HCT116 (cell line): ENCODE results near the gene ANKLE2. TPM values are rescaled to one million over a fixed set of nuclear protein-coding genes. Genes with fewer than 3 reads are reported as not detected.

Source experiments
- ATAC-seq: fragments of 200-7000 bp; cut with Tn5 transposase; 2 replicates; pipeline ENCODE4 v1.9.1; 2020; ENCODE audit warnings: mild to moderate bottlenecking, moderate library complexity
- BruUV-seq: library from RNA; stranded (reverse); fragments of 400-500 nt; replicated peaks from 2 replicates; lab custom pipeline; 2021; lab: Mats Ljungman, UMichigan
- CTCF ChIA-PET: fragments of 300-600 bp; sonication (Branson Sonifier 250); formaldehyde crosslinking; loops from one replicate; lab custom pipeline; 2021; ENCODE audit warnings: antibody characterized with exemption; lab: Charles Lee
- POLR2A ChIA-PET: fragments of 300-600, 350-600 bp; sonication (Branson Sonifier 250); formaldehyde crosslinking; loops from one replicate; lab custom pipeline; 2021; ENCODE audit warnings: antibody characterized with exemption; lab: Charles Lee
- RAD21 ChIA-PET, 2 experiments: fragments of 300-600 bp; sonication (Branson Sonifier 250); formaldehyde crosslinking; loops; one replicate each; lab custom pipeline; 2023; ENCODE audit warnings: low total read pairs in 2 of 2; ENCODE audit not compliant: uncharacterized antibody in 2 of 2, unreplicated experiment in 2 of 2, low non-redundant PET in 1 of 2; lab: Charles Lee
- DNase-seq: peaks from one replicate; pipeline ENCODE4 v3.0.0-alpha.2; 2010; ENCODE audit warnings: low read depth, low spot score
- H2AFZ ChIP-seq: fragments of 200-600 bp; shearing (Covaris generic), sonication (generic); 2 replicates; pipeline ENCODE4 v1.6.1; 2017; ENCODE audit warnings: low read depth, mixed run types, mixed read lengths, antibody characterized with exemption, low read length; ENCODE audit not compliant: poor library complexity, severe bottlenecking
- H3K27ac ChIP-seq: 2 replicates; pipeline ENCODE4 v1.5.1; 2012; ENCODE audit warnings: low read depth, low read length
- H3K27me3 ChIP-seq: fragments of 200-600 bp; sonication (generic); 2 replicates; pipeline ENCODE4 v1.6.1; 2016; ENCODE audit warnings: mixed run types, low read length, mixed read lengths; ENCODE audit not compliant: insufficient read depth
- H3K36me3 ChIP-seq, 2 experiments: fragments of 200-500 bp in 1 of 2; fragments of 200-600 bp in 1 of 2; sonication (Bioruptor generic) in 1 of 2; sonication (generic) in 1 of 2; 2 replicates each; pipeline versions ENCODE4 v1.5.1 to v1.6.1; 2014 to 2016; ENCODE audit warnings: low read length in 2 of 2, inconsistent platforms in 1 of 2, mixed read lengths in 1 of 2, mixed run types in 1 of 2; ENCODE audit not compliant: insufficient read depth in 2 of 2, control insufficient read depth in 1 of 2
- H3K4me1 ChIP-seq, 2 experiments: fragments of 200-600 bp in 1 of 2; sonication (generic) in 1 of 2; 2 replicates each; pipeline versions ENCODE4 v1.5.1 to v1.6.1; 2012 to 2017; ENCODE audit warnings: low read length in 2 of 2, inconsistent platforms in 1 of 2, mild to moderate bottlenecking in 1 of 2, mixed read lengths in 1 of 2, mixed run types in 1 of 2, moderate library complexity in 1 of 2; ENCODE audit not compliant: insufficient read depth in 2 of 2, control insufficient read depth in 1 of 2
- H3K4me2 ChIP-seq: fragments of 200-600 bp; sonication (generic); 2 replicates; pipeline ENCODE4 v1.6.1; 2017; ENCODE audit warnings: mixed run types, low read length, mixed read lengths
- H3K4me3 ChIP-seq, 2 experiments: fragments of 200-600 bp in 1 of 2; sonication (generic) in 1 of 2; replicated peaks in 1 of 2; 2 replicates each; pipeline ENCODE4 v1.5.1; 2011 to 2016; ENCODE audit warnings: low read length in 2 of 2, control low read depth in 1 of 2, low read depth in 1 of 2, mild to moderate bottlenecking in 1 of 2, mixed read lengths in 1 of 2, mixed run types in 1 of 2
- H3K79me2 ChIP-seq: fragments of 200-600 bp; sonication (generic); 2 replicates; pipeline ENCODE4 v1.6.1; 2017; ENCODE audit warnings: mild to moderate bottlenecking, mixed run types, low read length, moderate library complexity, mixed read lengths; ENCODE audit not compliant: insufficient read depth
- H3K9ac ChIP-seq: fragments of 200-600 bp; sonication (generic); 2 replicates; pipeline ENCODE4 v1.6.1; 2016; ENCODE audit warnings: low read length, mixed read lengths
- H3K9me2 ChIP-seq: fragments of 200-600 bp; sonication (generic), shearing (Covaris generic); 2 replicates; pipeline ENCODE4 v1.6.1; 2017; ENCODE audit warnings: mixed run types, mild to moderate bottlenecking, moderate library complexity; ENCODE audit not compliant: insufficient read depth
- H3K9me3 ChIP-seq, 2 experiments: fragments of 200-500 bp in 1 of 2; fragments of 200-600 bp in 1 of 2; sonication (Bioruptor generic) in 1 of 2; sonication (generic) in 1 of 2; 2 replicates each; pipeline ENCODE4 v1.6.1; 2014 to 2017; ENCODE audit warnings: low read length in 2 of 2, mixed read lengths in 2 of 2, inconsistent platforms in 1 of 2, low read depth in 1 of 2, mild to moderate bottlenecking in 1 of 2, mixed run types in 1 of 2, moderate library complexity in 1 of 2; ENCODE audit not compliant: control insufficient read depth in 1 of 2, insufficient read depth in 1 of 2
- H4K20me1 ChIP-seq: fragments of 200-600 bp; sonication (generic), shearing (Covaris generic); 2 replicates; pipeline ENCODE4 v1.6.1; 2017; ENCODE audit warnings: mixed run types, mild to moderate bottlenecking, moderate library complexity; ENCODE audit not compliant: insufficient read depth
- CTCF ChIP-seq, 3 experiments: fragments of 200-600 bp in 1 of 3; sonication (generic) in 1 of 3; IDR thresholded peaks in 2 of 3; conservative IDR thresholded peaks in 1 of 3; 2 replicates each; pipeline ENCODE4 v1.5.1; 2012 to 2017; ENCODE audit warnings: low read depth in 2 of 3, low read length in 2 of 3, antibody characterized with exemption in 1 of 3, borderline replicate concordance in 1 of 3, control low read depth in 1 of 3, mild to moderate bottlenecking in 1 of 3, mixed read lengths in 1 of 3, mixed run types in 1 of 3, moderate library complexity in 1 of 3; ENCODE audit not compliant: insufficient read depth in 1 of 3
- EZH2 ChIP-seq: fragments of 200-600 bp; sonication (generic); IDR thresholded peaks from 2 replicates; pipeline ENCODE4 v1.6.1; 2017; ENCODE audit warnings: antibody characterized with exemption, mixed run types
- POLR2AphosphoS5 ChIP-seq: IDR thresholded peaks from 2 replicates; pipeline ENCODE4 v1.6.1; 2011; ENCODE audit warnings: mild to moderate bottlenecking, low read depth, low read length, moderate library complexity
- TCF7L2 ChIP-seq: IDR thresholded peaks from 2 replicates; pipeline ENCODE4 v1.7.0; 2011; ENCODE audit warnings: borderline replicate concordance, inconsistent platforms; ENCODE audit not compliant: insufficient read depth, insufficient read length; ENCODE audit errors: extremely low read depth
- ZBTB33 ChIP-seq: IDR thresholded peaks from 2 replicates; pipeline ENCODE4 v1.6.1; 2011; ENCODE audit warnings: mild to moderate bottlenecking, low read length, moderate library complexity; ENCODE audit not compliant: insufficient replicate concordance; ENCODE audit errors: extremely low read depth
- intact Hi-C: fragments of 100-400 bp; cut with micrococcal nuclease; formaldehyde crosslinking; loops from 2 replicates; pipeline ENCODE4 v1.10.0; 2022
- total RNA-seq: library from RNA; stranded (reverse); gene quantifications from one replicate; pipeline ENCODE4 v1.2.1, GENCODE V29; 2021; ENCODE audit not compliant: unreplicated experiment
- TF ChIP-seq, protein P1 (sequence below): IDR thresholded peaks from 2 replicates; pipeline ENCODE4 v1.6.1; 2012
- TF ChIP-seq, protein P2 (sequence below): IDR thresholded peaks from 2 replicates; pipeline ENCODE4 v1.6.1; 2012

Gene ANKLE2
- total RNA-seq, 1 experiment from 2014 or later: 68.8 TPM

GRCh38 chr12:132766380-132767085 is 4.9 kb upstream of the ANKLE2 start:
- Histone ChIP-seq H3K4me1 (peaks cover 6 to 17% of the 10 kb centered on the region in 2 experiments), H3K36me3 (0 out of 4 replicates have a peak, but pooled peaks cover 0 to 2% of the 10 kb centered on the region in 2 experiments), H3K9ac (no peak overlapping the region), H4K20me1 (no peaks in the 10 kb centered on the region), H3K9me3 (no peaks in the 10 kb centered on the region), H3K27ac (no peak overlapping the region), H2AFZ (no peak overlapping the region), H3K4me2 (no peak overlapping the region), H3K27me3 (no peaks in the 10 kb centered on the region), H3K4me3 (no peak overlapping the region), H3K9me2 (no peaks in the 10 kb centered on the region), H3K79me2 (peaks cover 3% of the 10 kb centered on the region; the same call in 1 of the 2 replicates)
- ATAC-seq (no peak), DNase-seq (no peak)
- TF ChIP-seq, protein P1, sequence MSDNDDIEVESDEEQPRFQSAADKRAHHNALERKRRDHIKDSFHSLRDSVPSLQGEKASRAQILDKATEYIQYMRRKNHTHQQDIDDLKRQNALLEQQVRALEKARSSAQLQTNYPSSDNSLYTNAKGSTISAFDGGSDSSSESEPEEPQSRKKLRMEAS: no peak
- TF ChIP-seq ZBTB33 (no peak), TCF7L2 (no peak), EZH2 (no peak), POLR2AphosphoS5 (no peak), CTCF (IDR thresholded peaks at IDR 0.05 in 2 of 3, conservative IDR thresholded peaks at IDR 0.05 in 1 of 3; ENCODE audit: borderline replicate concordance in 1 of 3, insufficient read depth in 1 of 3, low read depth in 2 of 3, low read length in 2 of 3) (no peak)
- TF ChIP-seq, protein P2, sequence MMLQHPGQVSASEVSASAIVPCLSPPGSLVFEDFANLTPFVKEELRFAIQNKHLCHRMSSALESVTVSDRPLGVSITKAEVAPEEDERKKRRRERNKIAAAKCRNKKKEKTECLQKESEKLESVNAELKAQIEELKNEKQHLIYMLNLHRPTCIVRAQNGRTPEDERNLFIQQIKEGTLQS: no peak
- ChIA-PET CTCF (interaction anchor here (0.6 kb wide), 1 partner anchor 35 kb away, joined by 3 read pairs; no protein-coding TSS in a partner anchor), POLR2A (no interaction called here), RAD21 (no interaction called here)
- no TSS peak for BruUV-seq
- intact Hi-C loops: loop anchor here (10.0 kb wide), 1 partner anchor 58 kb away; the partner anchor contains the start of gene GOLGA3
